ENCODE data around the gene KCNIP4. TPM values are rescaled to one million over a fixed set of nuclear protein-coding genes. Genes with fewer than 3 reads are reported as not detected.
"Not testable (repeated sequence)": the region's sequence is repeated elsewhere in the genome, so short reads cannot be mapped to it uniquely, and the experiment has no call there.

Gene KCNIP4
- total RNA-seq, 1 donor from 2014 or later: not detected

DNA sequence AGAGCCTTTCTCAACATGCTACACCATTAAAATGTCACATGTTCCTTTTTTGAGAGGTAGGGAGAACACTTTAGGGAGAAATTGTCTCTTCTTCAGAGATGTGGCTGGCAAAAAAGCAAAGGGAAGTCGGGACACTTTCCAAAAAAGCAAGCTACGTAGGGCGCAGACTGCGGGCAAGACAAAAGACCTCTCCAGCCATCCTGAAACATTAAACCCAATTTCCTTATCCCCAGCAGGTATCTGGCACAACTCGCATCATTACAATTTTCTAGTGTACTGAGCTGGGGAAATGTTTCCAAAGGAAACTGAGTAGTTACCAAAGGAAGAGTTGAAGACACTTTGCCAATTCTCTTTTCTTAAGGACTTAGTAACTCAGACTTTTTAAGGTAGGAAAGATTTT is 1132.3 kb downstream of the KCNIP4 start:
- no peaks in the 10 kb centered on the region for H3K4me1 Mint-ChIP-seq
- no peak overlapping the region for H3K4me3 Mint-ChIP-seq
- H3K36me3 Mint-ChIP-seq (ENCODE audit: low read depth): no peaks in the 10 kb centered on the region
- no peaks in the 10 kb centered on the region for H3K27me3 Mint-ChIP-seq
- H3K27ac Mint-ChIP-seq: no peak overlapping the region
- intact Hi-C loops (cut with micrococcal nuclease): no loop called here
- H3K9me3 Mint-ChIP-seq: no peaks in the 10 kb centered on the region
- DNase-seq: no peak

DNA sequence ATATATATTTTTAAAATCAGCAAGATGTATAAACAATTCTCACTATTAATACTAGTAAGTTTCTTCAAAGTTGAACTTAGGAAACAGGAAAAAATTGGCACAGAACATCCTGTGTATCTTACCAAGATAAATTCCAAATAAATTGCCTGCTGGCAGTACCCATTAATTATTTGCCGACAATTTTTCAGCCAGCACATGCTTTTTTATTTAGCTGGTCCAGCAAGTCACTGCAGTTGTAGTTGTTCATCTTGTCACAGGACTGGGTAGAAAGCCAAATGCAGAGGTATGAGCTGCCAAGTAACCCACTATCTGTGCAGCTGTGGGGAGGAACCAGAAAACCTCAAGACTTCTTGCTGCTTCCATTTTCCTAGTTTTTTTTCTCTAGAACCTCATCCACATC is 1134.9 kb downstream of the KCNIP4 start:
- H3K4me1 Mint-ChIP-seq: no peaks in the 10 kb centered on the region
- no peaks in the 10 kb centered on the region for H3K36me3 Mint-ChIP-seq (ENCODE audit: low read depth)
- no peaks in the 10 kb centered on the region for H3K9me3 Mint-ChIP-seq
- intact Hi-C loops (cut with micrococcal nuclease): no loop called here
- H3K4me3 Mint-ChIP-seq: no peak overlapping the region
- no peaks in the 10 kb centered on the region for H3K27me3 Mint-ChIP-seq
- no peak for DNase-seq
- H3K27ac Mint-ChIP-seq: no peak overlapping the region

DNA sequence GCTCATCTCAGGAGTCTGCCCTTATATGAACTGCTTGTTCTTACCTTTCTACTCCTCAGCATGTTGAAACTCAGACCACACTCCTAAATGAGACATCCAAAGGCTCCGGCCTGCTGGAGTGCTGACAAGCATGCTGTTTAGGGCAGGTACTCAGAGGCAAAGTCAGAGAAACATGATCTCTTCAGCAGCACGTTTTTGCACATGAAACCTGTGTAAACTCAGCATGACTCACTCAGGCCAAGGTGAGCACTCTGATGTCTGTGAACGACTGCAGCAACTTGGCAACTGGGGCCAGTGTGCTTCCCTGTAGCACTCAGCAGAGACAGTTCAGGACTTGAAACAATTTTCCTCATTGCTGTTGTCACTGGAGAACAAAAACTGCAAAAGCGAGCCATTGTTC is 1138.8 kb downstream of the KCNIP4 start:
- intact Hi-C loops (cut with micrococcal nuclease): no loop called here
- no peaks in the 10 kb centered on the region for H3K36me3 Mint-ChIP-seq (ENCODE audit: low read depth)
- H3K4me1 Mint-ChIP-seq: no peaks in the 10 kb centered on the region
- H3K9me3 Mint-ChIP-seq: no peaks in the 10 kb centered on the region
- H3K27me3 Mint-ChIP-seq: no peaks in the 10 kb centered on the region
- no peak overlapping the region for H3K27ac Mint-ChIP-seq
- no peak for DNase-seq
- no peak overlapping the region for H3K4me3 Mint-ChIP-seq

DNA sequence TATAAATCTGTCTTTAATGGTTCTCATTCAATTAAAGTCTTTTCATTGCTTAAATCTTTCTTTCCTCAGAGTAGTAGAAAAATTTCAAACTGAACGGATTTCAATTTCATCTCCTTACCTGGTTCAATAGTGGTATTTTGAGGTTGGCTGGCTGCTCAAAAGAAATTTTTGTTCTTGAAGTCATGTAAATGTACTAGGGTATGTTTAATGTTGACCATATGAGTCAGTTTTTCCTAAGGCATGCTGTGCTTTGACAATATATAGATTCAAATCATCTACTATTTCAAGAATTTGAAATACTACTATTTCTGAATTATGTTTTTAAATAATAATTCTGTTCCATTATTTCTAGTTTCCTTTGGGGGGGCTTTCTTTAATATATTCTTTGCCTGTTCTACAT is 1142.9 kb downstream of the KCNIP4 start:
- no peaks in the 10 kb centered on the region for H3K4me1 Mint-ChIP-seq
- no peak overlapping the region for H3K27ac Mint-ChIP-seq
- no peak for DNase-seq
- intact Hi-C loops (cut with micrococcal nuclease): no loop called here
- H3K27me3 Mint-ChIP-seq: no peaks in the 10 kb centered on the region
- H3K9me3 Mint-ChIP-seq: no peaks in the 10 kb centered on the region
- H3K36me3 Mint-ChIP-seq (ENCODE audit: low read depth): no peaks in the 10 kb centered on the region
- H3K4me3 Mint-ChIP-seq: no peak overlapping the region

DNA sequence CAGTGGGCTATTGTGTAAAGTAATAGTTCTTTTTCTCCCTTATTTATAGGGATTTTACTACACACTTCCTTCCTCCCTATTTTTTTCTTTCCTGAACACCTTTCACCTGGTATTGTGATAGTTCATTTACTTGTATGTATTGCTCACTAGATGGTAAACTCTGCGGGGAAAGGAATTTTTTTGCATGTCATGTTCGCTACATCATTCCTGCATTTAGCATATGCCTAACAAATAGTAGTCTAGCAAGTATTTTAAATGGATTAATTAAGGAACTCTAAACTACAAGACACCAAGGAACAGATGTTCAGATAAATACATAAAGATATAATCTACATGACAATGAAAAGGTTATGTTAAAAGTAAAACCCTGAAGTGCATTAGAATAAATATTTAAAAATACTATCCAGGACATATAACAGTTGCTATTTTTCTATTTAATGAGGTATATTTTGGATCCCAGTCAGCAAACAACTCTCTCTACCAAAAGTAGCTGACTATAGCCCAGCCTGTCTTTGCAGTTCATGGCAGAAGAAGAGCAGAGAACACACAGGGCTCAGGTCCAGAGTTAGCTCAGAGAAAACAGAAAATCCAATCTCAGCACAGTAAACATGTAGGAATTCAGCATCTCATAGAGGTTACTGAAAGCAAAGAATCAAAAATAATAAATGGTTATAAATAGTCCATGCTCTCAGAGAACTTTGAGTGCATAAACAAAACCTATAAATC is 1160.5 kb downstream of the KCNIP4 start:
- H3K27ac Mint-ChIP-seq: no peak overlapping the region
- no peaks in the 10 kb centered on the region for H3K4me1 Mint-ChIP-seq
- H3K4me3 Mint-ChIP-seq: no peak overlapping the region
- H3K9me3 Mint-ChIP-seq: peaks cover 6% of the 10 kb centered on the region
- DNase-seq: no peak
- intact Hi-C loops (cut with micrococcal nuclease): no loop called here
- H3K27me3 Mint-ChIP-seq: no peaks in the 10 kb centered on the region
- no peaks in the 10 kb centered on the region for H3K36me3 Mint-ChIP-seq (ENCODE audit: low read depth)

DNA sequence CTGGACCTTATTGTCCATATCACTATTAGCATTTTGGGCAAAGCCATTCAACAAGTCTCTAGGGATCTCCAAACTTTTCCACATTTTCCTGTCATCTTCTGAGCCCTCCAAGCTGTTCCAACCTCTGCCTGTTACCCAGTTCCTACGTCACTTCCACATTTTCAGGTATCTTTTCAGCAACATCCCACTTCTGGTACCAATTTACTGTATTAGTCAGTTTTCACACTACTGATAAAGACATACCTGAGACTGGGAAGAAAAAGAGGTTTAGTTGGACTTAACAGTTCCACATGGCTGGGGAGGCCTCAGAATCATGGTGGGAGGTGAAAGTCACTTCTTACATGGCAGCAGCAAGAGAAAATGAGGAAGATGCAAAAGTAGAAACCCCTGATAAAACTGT is 1165.4 kb downstream of the KCNIP4 start:
- H3K9me3 Mint-ChIP-seq: peaks cover 12% of the 10 kb centered on the region
- H3K4me1 Mint-ChIP-seq; H3K27me3 Mint-ChIP-seq; H3K27ac Mint-ChIP-seq; H3K4me3 Mint-ChIP-seq; DNase-seq; intact Hi-C loops (cut with micrococcal nuclease); H3K36me3 Mint-ChIP-seq (ENCODE audit: low read depth): not testable (repeated sequence)

DNA sequence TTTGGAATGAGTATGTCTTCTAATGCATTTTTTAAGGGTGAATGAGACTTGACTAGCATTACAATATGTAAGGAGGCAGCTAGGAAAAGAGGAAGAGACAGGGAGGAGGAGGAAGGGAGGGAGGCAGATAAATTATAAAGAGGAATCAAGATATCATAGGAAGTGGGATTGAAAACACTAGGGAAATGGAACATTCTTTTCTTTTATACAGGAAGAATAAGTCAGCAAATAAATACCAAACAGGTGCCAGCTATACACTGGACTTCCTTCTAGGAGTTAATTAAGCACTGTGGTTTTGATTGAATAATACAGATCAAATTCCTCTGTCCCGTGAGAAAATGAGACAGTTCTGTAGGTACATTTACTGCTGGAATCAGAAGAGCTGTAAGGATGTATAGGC is 1169.7 kb downstream of the KCNIP4 start:
- Mint-ChIP-seq H3K4me3 (no peak overlapping the region), H3K4me1 (no peaks in the 10 kb centered on the region), H3K9me3 (peaks cover 15% of the 10 kb centered on the region), H3K27me3 (no peaks in the 10 kb centered on the region), H3K27ac (no peak overlapping the region), H3K36me3 (ENCODE audit: low read depth) (no peaks in the 10 kb centered on the region)
- DNase-seq: no peak
- intact Hi-C loops (cut with micrococcal nuclease): no loop called here

DNA sequence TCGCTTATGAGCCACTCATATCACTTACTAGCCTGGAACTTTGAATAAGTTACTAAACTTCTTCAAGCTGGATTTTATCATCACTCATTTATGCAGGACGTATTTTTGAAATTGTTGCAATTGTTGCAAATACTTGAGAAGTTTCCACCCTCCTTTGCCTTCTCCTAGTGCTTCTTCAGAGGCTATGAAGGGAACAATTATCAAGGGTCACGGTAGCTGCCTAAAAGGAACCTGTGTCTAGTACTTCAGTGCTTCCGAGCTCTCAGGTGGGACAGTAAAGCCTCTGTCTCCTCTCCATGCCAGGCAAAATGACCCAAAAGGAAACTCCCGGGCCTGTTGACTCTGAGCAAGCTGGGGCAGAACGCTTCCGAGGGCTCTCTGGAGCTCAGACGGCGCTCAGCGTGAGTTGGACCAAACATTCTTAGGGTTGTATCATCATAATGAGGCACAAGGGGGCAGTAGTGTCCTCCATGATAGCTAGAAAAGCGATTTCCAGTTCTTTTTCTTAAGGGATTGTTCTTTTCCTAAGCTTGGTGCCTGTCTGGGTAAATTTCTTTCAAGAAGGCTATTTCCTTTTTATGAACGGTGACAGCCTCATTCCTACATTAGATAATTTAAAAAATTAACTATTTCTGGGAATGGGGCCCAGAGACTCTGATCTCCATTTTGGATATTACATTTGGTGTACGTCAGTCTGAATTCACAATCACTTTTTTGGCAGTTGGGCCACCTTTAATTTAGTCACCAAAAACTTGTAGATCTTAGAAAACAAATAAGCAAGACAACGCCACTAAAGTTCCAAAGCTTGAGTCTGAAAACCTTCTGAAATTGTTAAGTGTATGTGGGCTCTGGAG is 1175.2 kb downstream of the KCNIP4 start:
- no peak overlapping the region for H3K27ac Mint-ChIP-seq
- intact Hi-C loops (cut with micrococcal nuclease): no loop called here
- peak; percentile 69 for DNase-seq
- no peak overlapping the region for H3K4me3 Mint-ChIP-seq
- peaks cover 6% of the 10 kb centered on the region for H3K9me3 Mint-ChIP-seq
- no peaks in the 10 kb centered on the region for H3K36me3 Mint-ChIP-seq (ENCODE audit: low read depth)
- H3K4me1 Mint-ChIP-seq: peaks cover 2% of the 10 kb centered on the region
- H3K27me3 Mint-ChIP-seq: no peaks in the 10 kb centered on the region

DNA sequence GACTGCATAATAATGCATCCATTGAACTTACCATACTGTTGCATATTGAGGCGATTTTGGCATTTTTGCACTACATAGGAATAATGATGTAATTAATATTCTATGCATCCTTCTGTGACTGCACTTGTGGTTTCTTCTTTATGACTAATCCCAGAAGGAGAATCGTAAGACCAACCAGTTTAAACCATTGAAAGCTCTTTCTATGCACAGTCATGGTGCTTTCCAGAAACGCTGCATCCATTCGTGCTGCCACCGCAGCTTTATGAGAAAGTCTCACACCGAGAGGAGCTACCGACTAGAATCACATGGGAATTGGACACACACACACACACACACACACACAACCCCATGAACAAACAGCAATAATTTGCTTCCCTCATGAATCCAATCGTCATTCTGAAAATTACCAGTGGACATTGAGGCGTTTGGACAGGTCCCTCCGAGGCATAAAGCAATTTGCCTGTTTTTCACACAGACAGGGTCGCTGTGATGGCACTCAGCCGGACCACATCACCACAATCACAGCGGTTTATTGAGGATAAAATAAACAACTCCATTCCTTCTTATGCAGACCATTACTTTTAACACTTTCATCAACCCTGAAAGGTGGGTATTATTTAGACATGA is 1184.1 kb downstream of the KCNIP4 start:
- Mint-ChIP-seq H3K36me3 (ENCODE audit: low read depth) (no peaks in the 10 kb centered on the region), H3K4me3 (no peak overlapping the region), H3K4me1 (no peaks in the 10 kb centered on the region), H3K9me3 (no peaks in the 10 kb centered on the region), H3K27ac (no peak overlapping the region), H3K27me3 (no peaks in the 10 kb centered on the region)
- DNase-seq: no peak
- intact Hi-C loops (cut with micrococcal nuclease): no loop called here

DNA sequence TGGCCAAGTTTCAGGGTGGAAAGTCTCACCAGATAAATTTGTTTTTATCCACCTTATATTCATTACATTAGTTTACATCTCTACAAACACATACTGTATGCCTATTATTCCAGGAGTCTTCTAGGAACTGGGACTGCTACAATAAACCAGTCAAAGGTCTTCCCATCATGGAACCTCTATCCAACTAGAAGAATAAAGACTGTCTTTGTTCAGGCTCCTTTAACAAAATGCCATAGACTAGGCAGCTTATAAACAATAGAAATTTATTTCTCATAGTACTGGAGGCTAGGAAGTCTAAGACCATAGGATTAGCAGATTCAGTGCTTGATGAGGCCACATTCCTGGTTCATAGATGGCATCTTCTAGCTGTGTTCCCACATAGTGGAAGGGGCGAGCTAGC is 1186.7 kb downstream of the KCNIP4 start:
- Mint-ChIP-seq H3K9me3 (no peaks in the 10 kb centered on the region), H3K27me3 (no peaks in the 10 kb centered on the region), H3K36me3 (ENCODE audit: low read depth) (no peaks in the 10 kb centered on the region), H3K4me3 (no peak overlapping the region), H3K27ac (no peak overlapping the region), H3K4me1 (no peaks in the 10 kb centered on the region)
- no peak for DNase-seq
- intact Hi-C loops (cut with micrococcal nuclease): no loop called here

DNA sequence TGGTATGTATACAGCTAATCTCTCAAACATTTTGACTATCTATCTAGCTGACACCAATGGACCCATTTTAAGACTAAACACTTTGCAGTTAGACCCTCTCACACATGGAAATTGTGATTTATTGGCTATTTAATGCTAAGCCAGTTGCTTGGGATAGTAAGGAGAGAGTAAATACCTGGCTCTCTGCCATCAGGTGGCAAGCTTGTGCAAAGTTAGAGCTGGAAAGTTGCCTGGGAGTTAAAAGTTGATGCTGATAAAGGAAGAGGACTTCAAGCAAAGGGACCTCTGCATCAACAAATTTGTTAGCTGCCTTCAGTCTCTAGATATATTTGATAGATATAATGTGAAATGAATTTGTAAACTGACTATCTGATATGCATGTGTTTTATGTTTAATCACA is 1187.2 kb downstream of the KCNIP4 start:
- H3K36me3 Mint-ChIP-seq (ENCODE audit: low read depth): no peaks in the 10 kb centered on the region
- no peaks in the 10 kb centered on the region for H3K4me1 Mint-ChIP-seq
- no peak overlapping the region for H3K27ac Mint-ChIP-seq
- H3K9me3 Mint-ChIP-seq: no peaks in the 10 kb centered on the region
- no peaks in the 10 kb centered on the region for H3K27me3 Mint-ChIP-seq
- no peak for DNase-seq
- H3K4me3 Mint-ChIP-seq: no peak overlapping the region
- intact Hi-C loops (cut with micrococcal nuclease): no loop called here

DNA sequence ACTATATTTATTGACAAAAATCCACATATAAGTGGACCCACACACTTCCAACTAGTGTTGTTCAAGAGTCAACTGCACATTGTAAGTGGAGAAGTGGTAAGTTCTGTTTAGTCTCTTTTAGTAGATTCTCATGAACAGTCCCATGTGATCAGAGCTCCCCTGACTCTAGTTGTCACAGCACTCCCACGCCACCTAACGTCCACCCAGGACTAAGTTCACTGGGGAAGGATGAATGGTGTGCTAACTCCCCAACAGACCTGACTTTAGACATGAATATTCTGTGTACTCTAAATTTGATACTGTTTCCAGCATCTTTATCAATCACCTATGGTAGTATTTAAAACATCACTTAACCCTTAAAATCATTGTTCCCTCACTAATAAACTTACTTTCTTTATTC is 1188.5 kb downstream of the KCNIP4 start:
- no peaks in the 10 kb centered on the region for H3K36me3 Mint-ChIP-seq (ENCODE audit: low read depth)
- no peaks in the 10 kb centered on the region for H3K9me3 Mint-ChIP-seq
- H3K27ac Mint-ChIP-seq: no peak overlapping the region

DNA sequence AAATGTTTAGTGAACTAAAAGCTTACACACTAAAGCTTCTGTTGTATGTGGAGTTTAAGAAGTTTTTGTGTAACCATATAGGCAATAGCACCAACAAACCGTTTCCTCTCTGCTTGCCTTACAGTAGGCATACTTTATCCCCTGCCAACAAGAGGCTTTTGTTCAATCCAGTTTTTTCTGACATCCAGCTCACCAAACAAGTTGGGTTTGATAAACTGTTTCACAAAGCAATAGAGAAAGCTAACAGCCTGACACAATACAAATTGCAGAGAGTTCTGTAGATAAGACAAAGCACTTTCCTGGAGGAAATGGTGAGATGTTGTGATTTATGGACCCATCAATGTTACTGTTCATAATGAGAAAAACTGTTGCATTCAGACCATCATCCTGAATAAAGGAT is 1194.5 kb downstream of the KCNIP4 start:
- Mint-ChIP-seq H3K4me3 (no peak overlapping the region), H3K27me3 (no peaks in the 10 kb centered on the region), H3K9me3 (no peaks in the 10 kb centered on the region), H3K27ac (no peak overlapping the region), H3K36me3 (ENCODE audit: low read depth) (no peaks in the 10 kb centered on the region), H3K4me1 (no peaks in the 10 kb centered on the region)
- DNase-seq: no peak
- intact Hi-C loops (cut with micrococcal nuclease): no loop called here

More for the DNA sequence above, 1188.5 kb downstream of the KCNIP4 start:
- intact Hi-C loops (cut with micrococcal nuclease): no loop called here
- DNase-seq: no peak
- H3K27me3 Mint-ChIP-seq: no peaks in the 10 kb centered on the region
- no peak overlapping the region for H3K4me3 Mint-ChIP-seq
- H3K4me1 Mint-ChIP-seq: no peaks in the 10 kb centered on the region

DNA sequence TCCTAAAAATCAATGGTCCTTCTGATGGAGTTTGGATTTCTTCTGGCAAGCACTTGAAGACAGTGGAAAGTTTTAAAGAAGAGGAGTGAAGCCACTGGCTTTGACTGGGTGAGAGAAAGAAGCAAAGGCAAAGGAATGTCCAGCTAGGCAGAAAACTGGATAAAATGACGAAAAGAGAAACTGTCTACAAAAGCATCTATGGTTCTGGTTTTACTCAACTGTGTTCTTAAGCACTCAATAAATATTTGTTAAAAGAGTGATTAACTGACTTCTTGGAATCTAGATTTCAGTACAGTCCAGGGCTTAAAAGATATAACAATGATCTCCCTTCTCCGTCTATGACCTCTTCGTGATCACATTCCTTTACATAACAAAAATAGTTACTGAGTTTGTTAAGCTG is 1195.9 kb downstream of the KCNIP4 start:
- Mint-ChIP-seq H3K36me3 (ENCODE audit: low read depth) (no peaks in the 10 kb centered on the region), H3K27ac (no peak overlapping the region), H3K27me3 (no peaks in the 10 kb centered on the region), H3K4me3 (no peak overlapping the region), H3K9me3 (peaks cover 4% of the 10 kb centered on the region), H3K4me1 (no peaks in the 10 kb centered on the region)
- no peak for DNase-seq
- intact Hi-C loops (cut with micrococcal nuclease): no loop called here

All from activated CD4-positive, alpha-beta T cell treated with anti-CD3 and anti-CD28 coated beads, Interleukin-2, amount 10 ng/mL, durations not matched to agents 24 days and 14 days (primary cell).